ENCODE results near the gene TAS2R8.
"Not testable (repeated sequence)": the region's sequence is repeated elsewhere in the genome, so short reads cannot be mapped to it uniquely, and the experiment has no call there.

Gene TAS2R8

GRCh38 chr12:10810068-10810467, 3.0 kb upstream of the TAS2R8 start, which contains the start of gene TAS2R9:
TAS2R9 (minus strand) TSS chr12:10810168; CDS start chr12:10810075, 93 bp downstream.
- ChIA-PET POLR2A (no interaction called here), CTCF (interaction anchor here (1.6 kb wide), 1 partner anchor 18 kb away, joined by 4 read pairs; no protein-coding TSS in a partner anchor)
- TF ChIP-seq, protein P1, sequence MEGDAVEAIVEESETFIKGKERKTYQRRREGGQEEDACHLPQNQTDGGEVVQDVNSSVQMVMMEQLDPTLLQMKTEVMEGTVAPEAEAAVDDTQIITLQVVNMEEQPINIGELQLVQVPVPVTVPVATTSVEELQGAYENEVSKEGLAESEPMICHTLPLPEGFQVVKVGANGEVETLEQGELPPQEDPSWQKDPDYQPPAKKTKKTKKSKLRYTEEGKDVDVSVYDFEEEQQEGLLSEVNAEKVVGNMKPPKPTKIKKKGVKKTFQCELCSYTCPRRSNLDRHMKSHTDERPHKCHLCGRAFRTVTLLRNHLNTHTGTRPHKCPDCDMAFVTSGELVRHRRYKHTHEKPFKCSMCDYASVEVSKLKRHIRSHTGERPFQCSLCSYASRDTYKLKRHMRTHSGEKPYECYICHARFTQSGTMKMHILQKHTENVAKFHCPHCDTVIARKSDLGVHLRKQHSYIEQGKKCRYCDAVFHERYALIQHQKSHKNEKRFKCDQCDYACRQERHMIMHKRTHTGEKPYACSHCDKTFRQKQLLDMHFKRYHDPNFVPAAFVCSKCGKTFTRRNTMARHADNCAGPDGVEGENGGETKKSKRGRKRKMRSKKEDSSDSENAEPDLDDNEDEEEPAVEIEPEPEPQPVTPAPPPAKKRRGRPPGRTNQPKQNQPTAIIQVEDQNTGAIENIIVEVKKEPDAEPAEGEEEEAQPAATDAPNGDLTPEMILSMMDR (IDR thresholded peaks at IDR 0.05; ENCODE audit: control extremely low read depth, extremely low read depth, low read depth, missing control alignments), result no peak
- DNase-seq (ENCODE audit: extremely low spot score), result no peak

- CTCF ChIA-PET, result no interaction called here
- TF ChIP-seq, protein P1 (IDR thresholded peaks at IDR 0.05; ENCODE audit: control extremely low read depth, extremely low read depth, low read depth, missing control alignments), result no peak
These were observed 4.5 kb downstream of the TAS2R8 start, which contains the start of gene TAS2R7 for GRCh38 chr12:10802587-10802986. TAS2R7 (minus strand) TSS chr12:10802627; CDS start chr12:10802570, 57 bp downstream.

GRCh38 chr12:10801741-10802140, 5.3 kb downstream of the TAS2R8 start:
- CTCF ChIA-PET, result no interaction called here
- TF ChIP-seq, protein P1 (IDR thresholded peaks at IDR 0.05; ENCODE audit: control extremely low read depth, extremely low read depth, low read depth, missing control alignments), result no peak
- POLR2A ChIA-PET, result no interaction called here
- DNase-seq (ENCODE audit: extremely low spot score), result no peak

More at GRCh38 chr12:10802587-10802986, 4.5 kb downstream of the TAS2R8 start, which contains the start of gene TAS2R7:
- DNase-seq (ENCODE audit: extremely low spot score), result no peak
- POLR2A ChIA-PET, result no interaction called here

- TF ChIP-seq, protein P1 (IDR thresholded peaks at IDR 0.05; ENCODE audit: control extremely low read depth, extremely low read depth, low read depth, missing control alignments), result no peak
- DNase-seq (ENCODE audit: extremely low spot score), result no peak
- CTCF ChIA-PET, result no interaction called here
- POLR2A ChIA-PET, result no interaction called here
These were observed 12.9 kb downstream of the TAS2R8 start for GRCh38 chr12:10794222-10794621.

DNA sequence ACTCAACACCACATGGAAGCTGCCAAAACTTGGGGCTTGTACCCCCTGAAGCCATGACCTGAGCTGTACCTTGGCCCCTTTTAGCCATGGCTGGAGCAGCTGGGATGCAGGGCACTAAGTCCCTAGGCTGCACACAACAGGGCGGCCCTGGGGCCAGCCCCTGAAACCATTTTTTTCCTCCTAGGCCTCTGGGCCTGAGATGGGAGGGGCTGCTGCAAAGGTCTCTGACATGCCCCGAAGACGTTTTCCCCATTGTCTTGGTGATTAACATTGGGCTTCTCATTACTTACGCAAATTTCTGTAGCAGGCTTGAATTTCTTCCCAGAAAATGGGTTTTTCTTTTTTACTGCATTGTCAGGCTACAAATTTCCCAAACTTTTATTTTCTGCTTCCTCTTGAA, 15.3 kb downstream of the TAS2R8 start:
- DNase-seq (ENCODE audit: extremely low spot score); POLR2A ChIA-PET: not testable (repeated sequence)
- CTCF ChIA-PET, result interaction anchor here (1.2 kb wide), 1 partner anchor 13 kb away, joined by 3 read pairs; no protein-coding TSS in a partner anchor

- POLR2A ChIA-PET, result no interaction called here
- TF ChIP-seq, protein P1 (IDR thresholded peaks at IDR 0.05; ENCODE audit: control extremely low read depth, extremely low read depth, low read depth, missing control alignments), result no peak
- CTCF ChIA-PET, result no interaction called here
These were observed 23.8 kb downstream of the TAS2R8 start for GRCh38 chr12:10783252-10783651.

DNA sequence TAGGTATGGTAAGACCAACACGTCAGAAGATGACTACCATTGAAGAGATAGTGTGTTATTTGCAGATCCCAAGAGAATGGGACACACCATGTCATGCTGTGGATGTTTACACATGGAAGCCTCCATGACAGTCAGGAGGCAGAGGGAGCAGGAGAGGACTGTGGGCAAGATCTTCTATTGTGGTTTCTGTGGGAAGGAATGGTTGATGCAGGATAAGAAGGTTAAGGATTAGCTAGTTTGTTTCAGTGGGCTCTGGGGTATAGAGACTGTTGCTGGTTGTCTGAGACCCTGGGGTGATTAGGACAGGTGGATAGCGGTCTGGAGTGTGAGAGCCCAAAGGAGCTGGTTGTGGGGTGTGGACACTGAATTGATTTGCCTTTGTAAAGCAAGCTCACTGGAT, 28.0 kb downstream of the TAS2R8 start:
- DNase-seq (ENCODE audit: extremely low spot score), result no peak
- POLR2A ChIA-PET, result no interaction called here

More at GRCh38 chr12:10783252-10783651, 23.8 kb downstream of the TAS2R8 start:
- no peak for DNase-seq (ENCODE audit: extremely low spot score)

More for the DNA sequence above, 28.0 kb downstream of the TAS2R8 start:
- CTCF ChIA-PET, result interaction anchor here (0.7 to 3.3 kb wide), 3 partner anchors 8 to 421 kb away, joined by 4 to 13 read pairs (median 11); no protein-coding TSS in a partner anchor
- TF ChIP-seq, protein P1 (IDR thresholded peaks at IDR 0.05; ENCODE audit: control extremely low read depth, extremely low read depth, low read depth, missing control alignments), result no peak

Measured in GM10248 (cell line).